ENCODE measurements around the gene CABLES2.

CABLES2 gene

DNA sequence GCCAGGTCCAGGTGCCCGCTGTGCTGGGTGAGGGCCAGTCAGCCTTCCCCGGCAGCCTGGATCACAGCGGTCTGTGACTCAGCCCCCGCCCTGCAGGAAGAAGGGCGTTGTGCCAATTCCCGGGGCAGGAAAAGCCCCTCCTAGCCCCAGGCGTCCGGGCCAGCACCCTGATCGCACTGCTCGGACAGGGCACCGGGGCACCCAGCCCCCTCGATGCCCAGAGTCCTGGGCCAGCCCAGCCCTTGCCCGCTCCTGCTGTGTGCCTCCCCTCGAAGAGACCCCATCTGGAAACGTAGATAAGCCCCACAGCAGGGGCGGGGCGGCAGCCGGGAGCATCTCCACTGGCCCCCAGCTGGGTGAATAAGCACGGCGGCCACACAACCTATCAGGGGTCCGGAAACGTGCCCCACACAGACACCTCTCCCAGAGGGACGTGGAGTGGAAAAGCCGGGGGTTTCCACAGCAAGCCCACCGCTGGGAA lies 49.9 kb downstream of the CABLES2 start:
- no peak for DNase-seq (ENCODE audit: low read depth)
- TF ChIP-seq, protein P1, sequence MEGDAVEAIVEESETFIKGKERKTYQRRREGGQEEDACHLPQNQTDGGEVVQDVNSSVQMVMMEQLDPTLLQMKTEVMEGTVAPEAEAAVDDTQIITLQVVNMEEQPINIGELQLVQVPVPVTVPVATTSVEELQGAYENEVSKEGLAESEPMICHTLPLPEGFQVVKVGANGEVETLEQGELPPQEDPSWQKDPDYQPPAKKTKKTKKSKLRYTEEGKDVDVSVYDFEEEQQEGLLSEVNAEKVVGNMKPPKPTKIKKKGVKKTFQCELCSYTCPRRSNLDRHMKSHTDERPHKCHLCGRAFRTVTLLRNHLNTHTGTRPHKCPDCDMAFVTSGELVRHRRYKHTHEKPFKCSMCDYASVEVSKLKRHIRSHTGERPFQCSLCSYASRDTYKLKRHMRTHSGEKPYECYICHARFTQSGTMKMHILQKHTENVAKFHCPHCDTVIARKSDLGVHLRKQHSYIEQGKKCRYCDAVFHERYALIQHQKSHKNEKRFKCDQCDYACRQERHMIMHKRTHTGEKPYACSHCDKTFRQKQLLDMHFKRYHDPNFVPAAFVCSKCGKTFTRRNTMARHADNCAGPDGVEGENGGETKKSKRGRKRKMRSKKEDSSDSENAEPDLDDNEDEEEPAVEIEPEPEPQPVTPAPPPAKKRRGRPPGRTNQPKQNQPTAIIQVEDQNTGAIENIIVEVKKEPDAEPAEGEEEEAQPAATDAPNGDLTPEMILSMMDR (conservative IDR thresholded peaks at IDR 0.05; ENCODE audit: low read depth, low read length): no peak
- no peak overlapping the region for H3K4me3 ChIP-seq (ENCODE audit: low read length)

GRCh38 chr20:62356589-62357186 lies 50.4 kb downstream of the CABLES2 start:
- TF ChIP-seq, protein P1 (conservative IDR thresholded peaks at IDR 0.05; ENCODE audit: low read depth, low read length): no peak
- no peak for DNase-seq (ENCODE audit: low read depth)
- no peak overlapping the region for H3K4me3 ChIP-seq (ENCODE audit: low read length)

DNA sequence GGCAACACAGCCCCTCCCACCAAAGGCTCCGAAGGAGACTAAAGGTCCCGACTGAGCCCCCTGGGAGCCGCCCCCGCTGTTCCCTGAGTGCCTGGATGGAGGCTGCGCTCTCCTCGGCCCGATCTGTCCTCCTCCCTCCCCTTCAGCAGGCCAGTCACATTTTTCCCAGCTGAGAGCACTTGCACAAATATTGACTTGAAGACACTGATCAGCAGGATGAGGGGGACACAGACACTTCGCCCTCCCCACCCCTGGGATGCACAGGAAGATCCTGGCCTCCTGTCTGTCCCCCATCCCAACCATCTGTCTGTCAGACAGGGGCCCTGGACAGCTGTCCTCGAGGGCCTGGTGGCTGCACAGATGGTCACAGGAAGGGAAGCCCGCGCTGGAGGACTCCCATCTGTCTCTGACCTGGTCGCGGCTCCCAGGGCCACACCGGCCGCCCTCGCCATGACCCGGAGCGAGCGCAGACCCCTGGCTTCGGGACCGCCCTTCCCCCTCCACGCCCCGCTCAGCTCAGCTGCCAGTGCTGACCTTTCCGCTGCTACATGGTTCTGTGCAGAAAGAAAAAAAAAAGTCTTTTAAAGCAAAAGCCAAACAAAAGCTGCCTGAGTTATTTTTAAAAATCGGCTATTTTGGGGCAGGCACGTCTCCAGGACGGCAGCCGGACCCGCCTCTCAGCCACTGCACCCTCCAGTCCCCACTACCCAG lies 51.1 kb downstream of the CABLES2 start:
- no peak overlapping the region for H3K4me3 ChIP-seq (ENCODE audit: low read length)

GRCh38 chr20:62355516-62355877 lies 51.6 kb downstream of the CABLES2 start:
- TF ChIP-seq, protein P1 (conservative IDR thresholded peaks at IDR 0.05; ENCODE audit: low read depth, low read length): no peak
- no peak for DNase-seq (ENCODE audit: low read depth)
- no peak overlapping the region for H3K4me3 ChIP-seq (ENCODE audit: low read length)

More for the DNA sequence above, 51.1 kb downstream of the CABLES2 start:
- TF ChIP-seq, protein P1 (conservative IDR thresholded peaks at IDR 0.05; ENCODE audit: low read depth, low read length): no peak
- no peak for DNase-seq (ENCODE audit: low read depth)

- H3K4me3 ChIP-seq (ENCODE audit: low read length): no peak overlapping the region
- DNase-seq (ENCODE audit: low read depth): no peak
- TF ChIP-seq, protein P1 (conservative IDR thresholded peaks at IDR 0.05; ENCODE audit: low read depth, low read length): no peak
Observed at GRCh38 chr20:62354811-62355341, 52.2 kb downstream of the CABLES2 start.

- TF ChIP-seq, protein P1 (conservative IDR thresholded peaks at IDR 0.05; ENCODE audit: low read depth, low read length): no peak
- no peak for DNase-seq (ENCODE audit: low read depth)
- no peak overlapping the region for H3K4me3 ChIP-seq (ENCODE audit: low read length)
Observed at GRCh38 chr20:62354031-62354808, 52.9 kb downstream of the CABLES2 start.

All from retinal pigment epithelial cell (primary cell).